Measurements from ENCODE around the gene KIAA0319L.

The KIAA0319L gene

GRCh38 chr1:35437200-35437599, 120.0 kb downstream of the KIAA0319L start:
- H3K27ac ChIP-seq, result no peak overlapping the region
- TF ChIP-seq, protein P1, sequence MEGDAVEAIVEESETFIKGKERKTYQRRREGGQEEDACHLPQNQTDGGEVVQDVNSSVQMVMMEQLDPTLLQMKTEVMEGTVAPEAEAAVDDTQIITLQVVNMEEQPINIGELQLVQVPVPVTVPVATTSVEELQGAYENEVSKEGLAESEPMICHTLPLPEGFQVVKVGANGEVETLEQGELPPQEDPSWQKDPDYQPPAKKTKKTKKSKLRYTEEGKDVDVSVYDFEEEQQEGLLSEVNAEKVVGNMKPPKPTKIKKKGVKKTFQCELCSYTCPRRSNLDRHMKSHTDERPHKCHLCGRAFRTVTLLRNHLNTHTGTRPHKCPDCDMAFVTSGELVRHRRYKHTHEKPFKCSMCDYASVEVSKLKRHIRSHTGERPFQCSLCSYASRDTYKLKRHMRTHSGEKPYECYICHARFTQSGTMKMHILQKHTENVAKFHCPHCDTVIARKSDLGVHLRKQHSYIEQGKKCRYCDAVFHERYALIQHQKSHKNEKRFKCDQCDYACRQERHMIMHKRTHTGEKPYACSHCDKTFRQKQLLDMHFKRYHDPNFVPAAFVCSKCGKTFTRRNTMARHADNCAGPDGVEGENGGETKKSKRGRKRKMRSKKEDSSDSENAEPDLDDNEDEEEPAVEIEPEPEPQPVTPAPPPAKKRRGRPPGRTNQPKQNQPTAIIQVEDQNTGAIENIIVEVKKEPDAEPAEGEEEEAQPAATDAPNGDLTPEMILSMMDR (conservative IDR thresholded peaks at IDR 0.05), result no peak
- TF ChIP-seq ZFX (IDR thresholded peaks at IDR 0.05), result no peak

DNA sequence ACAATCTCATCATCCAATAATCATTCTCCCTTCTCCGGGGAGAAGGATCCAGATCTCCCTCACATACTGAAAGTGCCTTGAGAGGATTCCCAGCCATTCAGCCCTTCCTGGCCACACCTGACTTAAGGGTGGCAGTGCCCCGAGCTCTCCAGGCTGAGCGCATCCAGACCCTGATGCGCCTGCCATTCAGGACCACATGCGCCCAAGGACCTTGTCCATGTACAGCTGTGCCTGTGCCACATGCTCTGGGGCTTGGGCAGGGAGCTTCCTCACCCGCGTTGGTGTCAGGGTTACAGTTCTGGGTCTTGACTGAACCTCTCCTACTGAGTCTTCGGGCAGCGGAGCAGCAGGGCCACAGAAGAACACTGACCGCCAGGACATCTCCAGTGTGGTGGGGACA, 121.1 kb downstream of the KIAA0319L start:
- no peak overlapping the region for H3K27ac ChIP-seq
- TF ChIP-seq ZFX (IDR thresholded peaks at IDR 0.05), result no peak
- TF ChIP-seq, protein P1 (conservative IDR thresholded peaks at IDR 0.05), result no peak

- H3K27ac ChIP-seq, result no peak overlapping the region
- TF ChIP-seq, protein P1 (conservative IDR thresholded peaks at IDR 0.05), result no peak
- TF ChIP-seq ZFX (IDR thresholded peaks at IDR 0.05), result no peak
Measured at GRCh38 chr1:35434703-35435102, 122.5 kb downstream of the KIAA0319L start.

DNA sequence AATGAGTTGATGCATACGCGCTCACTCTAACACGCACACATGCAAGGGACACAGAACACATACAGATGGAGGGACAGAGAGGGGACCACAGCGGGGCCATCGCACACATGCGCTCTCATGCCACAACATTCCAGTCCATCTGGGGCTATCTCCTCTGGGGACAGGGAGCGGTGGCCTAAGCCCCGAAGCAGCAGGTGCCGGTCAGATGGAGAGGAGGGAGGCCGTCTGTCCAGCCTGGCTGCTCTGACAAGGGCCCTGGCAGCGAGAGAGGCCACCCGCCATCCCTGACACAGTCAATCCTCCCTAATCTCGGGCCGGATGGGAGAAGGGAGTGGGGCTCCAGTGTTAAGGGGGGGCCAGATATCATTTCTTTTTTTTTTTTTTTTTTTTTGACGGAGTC, 123.5 kb downstream of the KIAA0319L start:
- TF ChIP-seq, protein P1 (conservative IDR thresholded peaks at IDR 0.05), result no peak
- TF ChIP-seq ZFX (IDR thresholded peaks at IDR 0.05), result no peak
- no peak overlapping the region for H3K27ac ChIP-seq

DNA sequence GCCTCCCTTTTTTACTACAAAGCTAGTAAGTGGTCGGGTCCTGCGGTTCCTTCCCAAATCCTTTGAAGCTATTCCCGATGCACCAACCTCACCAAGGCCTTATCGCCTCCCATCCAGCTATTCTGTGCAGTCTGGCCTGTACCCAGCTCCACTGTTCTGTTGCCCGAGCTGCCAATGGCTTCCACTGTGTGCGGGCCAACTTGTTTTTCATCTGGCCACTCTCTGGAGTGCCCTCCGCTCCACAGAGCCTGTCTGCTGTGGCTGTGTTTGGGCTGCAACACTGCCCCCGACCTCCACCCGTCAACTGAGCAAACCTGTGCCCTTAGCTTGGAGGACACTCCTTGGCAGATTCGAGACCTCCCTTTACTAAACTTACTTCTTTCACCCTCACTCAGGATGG, 125.0 kb downstream of the KIAA0319L start:
- H3K27ac ChIP-seq, result no peak overlapping the region
- TF ChIP-seq ZFX (IDR thresholded peaks at IDR 0.05), result no peak
- TF ChIP-seq, protein P1 (conservative IDR thresholded peaks at IDR 0.05), result no peak

DNA sequence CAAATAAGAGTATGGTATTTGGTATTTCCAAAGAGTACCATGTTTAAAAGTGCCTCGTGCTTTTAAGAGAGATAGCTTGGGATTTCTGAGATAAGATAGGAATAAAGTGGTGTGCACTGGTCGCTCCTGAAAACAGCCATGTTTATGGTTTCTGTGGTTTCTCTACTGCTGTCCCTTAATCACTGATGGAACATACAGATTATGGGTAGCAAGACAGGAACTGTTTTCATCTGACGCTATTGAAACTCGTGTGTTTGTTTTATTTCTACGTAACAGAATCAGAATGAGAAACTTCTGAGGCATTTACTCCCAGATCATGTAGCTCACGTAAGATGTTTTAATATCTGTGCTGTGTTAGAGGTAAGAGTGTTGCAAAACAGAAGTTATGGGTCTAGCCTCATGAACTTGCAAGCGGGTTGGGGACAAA, 126.0 kb downstream of the KIAA0319L start:
- TF ChIP-seq ZFX (IDR thresholded peaks at IDR 0.05), result no peak
- TF ChIP-seq, protein P1 (conservative IDR thresholded peaks at IDR 0.05), result no peak
- no peak overlapping the region for H3K27ac ChIP-seq

DNA sequence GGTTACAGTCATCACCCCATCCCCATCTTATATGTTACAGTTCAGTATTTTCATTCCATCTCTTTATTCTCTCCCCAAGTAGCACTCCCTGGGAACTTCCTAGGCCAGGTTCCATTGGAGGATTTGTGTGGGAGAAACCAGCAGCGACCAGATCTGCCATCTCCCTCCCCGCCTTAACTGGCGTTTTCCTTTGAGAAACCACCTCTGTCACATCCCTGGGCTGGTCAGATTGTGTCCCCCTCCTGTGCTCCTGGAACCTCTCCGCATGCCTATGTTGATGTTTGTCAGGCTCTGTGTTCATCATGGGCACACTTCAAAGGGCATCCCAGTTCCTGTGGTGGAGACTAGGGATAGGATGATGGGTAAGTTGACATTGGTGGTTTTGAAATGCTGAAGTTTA, 126.4 kb downstream of the KIAA0319L start:
- TF ChIP-seq, protein P1 (conservative IDR thresholded peaks at IDR 0.05), result no peak
- no peak for TF ChIP-seq ZFX (IDR thresholded peaks at IDR 0.05)
- H3K27ac ChIP-seq, result no peak overlapping the region
